ENCODE data around the gene MEX3D.

DNA sequence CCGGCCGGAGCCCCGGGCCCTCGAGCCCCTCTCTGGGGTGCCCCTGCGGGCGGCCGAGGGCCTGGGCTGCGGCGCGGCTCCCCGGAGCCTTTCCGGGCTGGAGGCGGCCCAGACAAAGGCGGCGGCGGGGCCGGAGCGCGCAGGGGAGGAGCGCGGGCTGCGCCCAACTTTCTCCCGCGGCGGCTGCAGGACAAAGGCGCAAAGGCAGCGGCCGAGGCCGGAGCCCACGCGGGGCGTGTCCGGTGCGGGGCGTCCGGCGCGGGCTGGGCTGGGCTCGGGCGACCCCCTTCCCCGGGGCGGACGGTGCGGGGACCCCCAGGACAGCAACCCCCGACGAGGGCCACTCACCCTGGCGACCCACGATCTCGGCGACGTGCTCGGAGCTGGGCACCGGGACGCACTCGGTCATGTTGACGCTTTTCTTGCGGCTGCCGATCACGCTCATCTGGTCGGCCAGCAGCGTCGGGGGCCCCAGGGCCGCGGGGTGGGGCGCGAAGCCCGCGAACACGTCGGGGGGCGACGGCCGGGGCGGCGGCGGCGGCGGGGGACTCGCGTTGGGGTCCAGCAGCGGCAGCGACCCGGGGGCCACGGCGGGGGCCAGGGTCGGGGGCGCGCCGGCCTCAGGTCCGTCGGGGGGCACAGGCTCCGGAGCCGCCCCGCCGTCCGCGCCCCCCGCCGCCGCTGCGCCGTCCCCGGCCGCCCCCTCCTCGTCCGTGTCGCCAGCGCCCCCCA is 843 bp downstream of the MEX3D start:
- TF ChIP-seq CTCF (IDR thresholded peaks at IDR 0.05): no peak
- TF ChIP-seq POLR2AphosphoS5 (IDR thresholded peaks at IDR 0.05): no peak
- no peak for TF ChIP-seq POLR2A (IDR thresholded peaks at IDR 0.05; ENCODE audit: low read depth)

Data from esophagus muscularis mucosa (tissue), 3 donors.